Neural progenitor cell (in vitro differentiated cells): Measurements from ENCODE around the gene TTLL8.

ENCODE experiments used
- CTCF ChIP-seq: fragments of 200-600 bp; sonication (generic); IDR thresholded peaks from 2 replicates; pipeline ENCODE4 v1.5.1; 2017; ENCODE audit warnings: antibody characterized with exemption, mild to moderate bottlenecking
- EZH2 ChIP-seq: fragments of 200-600 bp; sonication (generic); IDR thresholded peaks from 2 replicates; pipeline ENCODE4 v1.6.1; 2017; ENCODE audit warnings: antibody characterized with exemption, mild to moderate bottlenecking, moderate library complexity

- TF ChIP-seq CTCF (no peak), EZH2 (no peak)
Observed at GRCh38 chr22:50001388-50002231, 56.5 kb downstream of the TTLL8 start.
